ENCODE data around the gene ACR.
"Not testable (repeated sequence)": the region's sequence is repeated elsewhere in the genome, so short reads cannot be mapped to it uniquely, and the experiment has no call there.

The ACR gene

DNA sequence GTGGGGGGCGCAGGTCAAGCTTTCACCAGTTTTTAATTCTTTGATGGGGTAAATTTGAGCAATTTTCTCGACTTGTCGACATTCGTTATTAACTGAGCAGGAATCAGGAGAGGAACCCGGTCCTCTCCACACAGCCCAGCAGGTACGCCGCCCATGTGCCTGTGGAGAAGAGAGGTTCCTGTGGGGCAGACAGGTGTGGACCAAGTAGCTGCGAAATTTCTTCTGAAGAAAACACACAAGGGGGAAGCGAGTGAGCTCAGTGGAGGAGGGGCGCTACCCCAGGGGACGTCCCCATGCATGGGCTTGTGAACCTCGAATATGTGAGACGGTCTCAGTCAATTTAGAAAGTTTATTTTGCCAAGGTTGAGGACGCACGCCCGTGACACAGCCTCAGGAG, 45.9 kb downstream of the ACR start:
- DNase-seq = not testable (repeated sequence)

DNA sequence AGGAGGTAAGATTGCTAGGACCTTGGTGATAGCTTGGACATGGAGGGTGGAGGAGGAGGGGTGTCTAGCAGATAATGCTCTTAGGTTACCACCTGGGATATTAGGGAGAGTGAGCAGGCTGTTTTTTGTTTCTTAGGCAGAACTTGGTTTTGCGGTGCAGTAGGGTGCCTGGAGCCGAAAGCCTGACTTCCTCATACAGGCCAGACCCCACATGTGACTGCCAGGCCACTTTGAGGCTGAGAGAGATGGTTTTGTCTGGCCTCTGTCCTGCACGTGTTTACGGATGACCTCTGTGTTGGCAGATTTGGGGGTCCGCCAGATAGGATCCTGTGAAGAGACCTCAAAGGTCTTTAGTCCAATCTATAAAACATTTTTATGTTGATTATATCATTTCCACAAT, 47.3 kb downstream of the ACR start:
- not testable (repeated sequence) for DNase-seq

DNA sequence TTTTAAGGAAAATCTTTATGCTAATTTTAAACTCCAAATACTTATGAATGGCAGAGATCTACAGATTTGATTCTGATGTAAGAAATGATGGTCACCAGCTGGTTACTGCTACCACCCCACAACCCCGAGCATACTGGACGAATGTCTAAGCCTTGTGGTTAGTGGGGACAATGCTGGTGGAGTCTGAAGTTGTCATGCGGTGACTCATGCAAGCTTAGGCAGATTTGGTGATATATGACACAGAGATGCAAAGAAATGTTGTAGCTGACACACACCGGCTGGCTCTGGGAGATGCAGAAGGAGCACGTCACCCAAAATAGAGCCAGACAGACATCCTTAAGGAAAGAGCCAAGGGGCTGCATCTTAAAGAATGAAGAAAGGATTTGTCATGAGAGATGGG, 48.9 kb downstream of the ACR start:
- not testable (repeated sequence) for DNase-seq
